ENCODE measurements around the gene CANT1. TPM values are rescaled to one million over a fixed set of nuclear protein-coding genes. Genes with fewer than 3 reads are reported as not detected.

The CANT1 gene
- total RNA-seq, 1 experiment from 2014 or later: 34.1 TPM

DNA sequence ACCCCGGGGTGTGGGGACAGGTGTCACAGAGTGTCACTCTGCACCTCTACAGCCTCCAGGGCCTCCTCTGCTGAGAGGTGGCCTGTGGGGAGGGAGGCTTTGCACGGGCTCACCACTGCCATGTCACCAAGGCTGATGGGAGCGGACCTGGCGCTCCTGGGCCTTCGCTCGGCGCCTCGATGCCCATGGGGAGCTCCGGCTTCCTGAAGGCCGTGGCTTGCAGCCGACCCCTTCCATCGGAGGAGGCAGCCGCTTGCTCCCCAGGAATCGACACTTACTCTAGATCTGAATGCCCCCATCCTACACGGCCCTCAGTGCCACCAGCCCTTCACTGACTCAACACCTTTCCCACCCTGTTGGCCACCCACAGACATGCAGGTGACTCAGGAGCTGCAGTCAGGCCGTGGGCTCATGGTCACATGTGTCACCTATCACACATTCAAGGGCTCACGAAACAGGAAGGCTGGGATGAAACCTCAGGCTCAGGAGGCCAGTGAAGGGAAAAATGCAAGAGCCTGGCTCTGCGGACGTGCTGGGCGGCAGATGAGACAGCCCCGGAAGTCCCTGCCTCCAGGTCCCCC, 41.7 kb downstream of the CANT1 start:
- ATAC-seq: no peak
- POLR2A ChIA-PET: no interaction called here
- Mint-ChIP-seq H3K9me3 (no peaks in the 10 kb centered on the region), H3K36me3 (peaks cover 4% of the 10 kb centered on the region; the same call in 1 of the 2 replicates), H3K27me3 (ENCODE audit: low read depth) (no peaks in the 10 kb centered on the region; the same call in 1 of the 2 replicates), H3K4me1 (peaks cover 12% of the 10 kb centered on the region), H3K27ac (no peak overlapping the region), H3K4me3 (no peak overlapping the region)
- TF ChIP-seq KAT7 (CRISPR knock-in tag; IDR thresholded peaks at IDR 0.05; ENCODE audit: borderline replicate concordance) (no peak), FOXP1 (CRISPR knock-in tag; IDR thresholded peaks at IDR 0.05; ENCODE audit: borderline replicate concordance) (no peak), ZNF219 (CRISPR knock-in tag; IDR thresholded peaks at IDR 0.05; ENCODE audit: borderline replicate concordance) (no peak), TEAD4 (CRISPR knock-in tag; IDR thresholded peaks at IDR 0.05) (no peak), NR3C1 (CRISPR knock-in tag; conservative IDR thresholded peaks at IDR 0.05; ENCODE audit: low read depth) (no peak)
- TF ChIP-seq, protein P1, sequence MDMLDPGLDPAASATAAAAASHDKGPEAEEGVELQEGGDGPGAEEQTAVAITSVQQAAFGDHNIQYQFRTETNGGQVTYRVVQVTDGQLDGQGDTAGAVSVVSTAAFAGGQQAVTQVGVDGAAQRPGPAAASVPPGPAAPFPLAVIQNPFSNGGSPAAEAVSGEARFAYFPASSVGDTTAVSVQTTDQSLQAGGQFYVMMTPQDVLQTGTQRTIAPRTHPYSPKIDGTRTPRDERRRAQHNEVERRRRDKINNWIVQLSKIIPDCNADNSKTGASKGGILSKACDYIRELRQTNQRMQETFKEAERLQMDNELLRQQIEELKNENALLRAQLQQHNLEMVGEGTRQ (CRISPR knock-in tag; IDR thresholded peaks at IDR 0.05): no peak
- TF ChIP-seq, protein P2, sequence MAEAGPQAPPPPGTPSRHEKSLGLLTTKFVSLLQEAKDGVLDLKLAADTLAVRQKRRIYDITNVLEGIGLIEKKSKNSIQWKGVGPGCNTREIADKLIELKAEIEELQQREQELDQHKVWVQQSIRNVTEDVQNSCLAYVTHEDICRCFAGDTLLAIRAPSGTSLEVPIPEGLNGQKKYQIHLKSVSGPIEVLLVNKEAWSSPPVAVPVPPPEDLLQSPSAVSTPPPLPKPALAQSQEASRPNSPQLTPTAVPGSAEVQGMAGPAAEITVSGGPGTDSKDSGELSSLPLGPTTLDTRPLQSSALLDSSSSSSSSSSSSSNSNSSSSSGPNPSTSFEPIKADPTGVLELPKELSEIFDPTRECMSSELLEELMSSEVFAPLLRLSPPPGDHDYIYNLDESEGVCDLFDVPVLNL (CRISPR knock-in tag; IDR thresholded peaks at IDR 0.05; ENCODE audit: borderline replicate concordance, low read depth): no peak
- TF ChIP-seq, protein P3, sequence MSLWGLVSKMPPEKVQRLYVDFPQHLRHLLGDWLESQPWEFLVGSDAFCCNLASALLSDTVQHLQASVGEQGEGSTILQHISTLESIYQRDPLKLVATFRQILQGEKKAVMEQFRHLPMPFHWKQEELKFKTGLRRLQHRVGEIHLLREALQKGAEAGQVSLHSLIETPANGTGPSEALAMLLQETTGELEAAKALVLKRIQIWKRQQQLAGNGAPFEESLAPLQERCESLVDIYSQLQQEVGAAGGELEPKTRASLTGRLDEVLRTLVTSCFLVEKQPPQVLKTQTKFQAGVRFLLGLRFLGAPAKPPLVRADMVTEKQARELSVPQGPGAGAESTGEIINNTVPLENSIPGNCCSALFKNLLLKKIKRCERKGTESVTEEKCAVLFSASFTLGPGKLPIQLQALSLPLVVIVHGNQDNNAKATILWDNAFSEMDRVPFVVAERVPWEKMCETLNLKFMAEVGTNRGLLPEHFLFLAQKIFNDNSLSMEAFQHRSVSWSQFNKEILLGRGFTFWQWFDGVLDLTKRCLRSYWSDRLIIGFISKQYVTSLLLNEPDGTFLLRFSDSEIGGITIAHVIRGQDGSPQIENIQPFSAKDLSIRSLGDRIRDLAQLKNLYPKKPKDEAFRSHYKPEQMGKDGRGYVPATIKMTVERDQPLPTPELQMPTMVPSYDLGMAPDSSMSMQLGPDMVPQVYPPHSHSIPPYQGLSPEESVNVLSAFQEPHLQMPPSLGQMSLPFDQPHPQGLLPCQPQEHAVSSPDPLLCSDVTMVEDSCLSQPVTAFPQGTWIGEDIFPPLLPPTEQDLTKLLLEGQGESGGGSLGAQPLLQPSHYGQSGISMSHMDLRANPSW (CRISPR knock-in tag; conservative IDR thresholded peaks at IDR 0.05; ENCODE audit: low read depth): no peak
- TF ChIP-seq, protein P4, sequence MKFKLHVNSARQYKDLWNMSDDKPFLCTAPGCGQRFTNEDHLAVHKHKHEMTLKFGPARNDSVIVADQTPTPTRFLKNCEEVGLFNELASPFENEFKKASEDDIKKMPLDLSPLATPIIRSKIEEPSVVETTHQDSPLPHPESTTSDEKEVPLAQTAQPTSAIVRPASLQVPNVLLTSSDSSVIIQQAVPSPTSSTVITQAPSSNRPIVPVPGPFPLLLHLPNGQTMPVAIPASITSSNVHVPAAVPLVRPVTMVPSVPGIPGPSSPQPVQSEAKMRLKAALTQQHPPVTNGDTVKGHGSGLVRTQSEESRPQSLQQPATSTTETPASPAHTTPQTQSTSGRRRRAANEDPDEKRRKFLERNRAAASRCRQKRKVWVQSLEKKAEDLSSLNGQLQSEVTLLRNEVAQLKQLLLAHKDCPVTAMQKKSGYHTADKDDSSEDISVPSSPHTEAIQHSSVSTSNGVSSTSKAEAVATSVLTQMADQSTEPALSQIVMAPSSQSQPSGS (CRISPR knock-in tag; IDR thresholded peaks at IDR 0.05; ENCODE audit: borderline replicate concordance, low read depth): no peak
- CTCF ChIA-PET: interaction anchor here (1.8 kb wide), 1 partner anchor 59 kb away, joined by 4 read pairs; no protein-coding TSS in a partner anchor
- DNase-seq (ENCODE audit: low spot score): no peak

DNA sequence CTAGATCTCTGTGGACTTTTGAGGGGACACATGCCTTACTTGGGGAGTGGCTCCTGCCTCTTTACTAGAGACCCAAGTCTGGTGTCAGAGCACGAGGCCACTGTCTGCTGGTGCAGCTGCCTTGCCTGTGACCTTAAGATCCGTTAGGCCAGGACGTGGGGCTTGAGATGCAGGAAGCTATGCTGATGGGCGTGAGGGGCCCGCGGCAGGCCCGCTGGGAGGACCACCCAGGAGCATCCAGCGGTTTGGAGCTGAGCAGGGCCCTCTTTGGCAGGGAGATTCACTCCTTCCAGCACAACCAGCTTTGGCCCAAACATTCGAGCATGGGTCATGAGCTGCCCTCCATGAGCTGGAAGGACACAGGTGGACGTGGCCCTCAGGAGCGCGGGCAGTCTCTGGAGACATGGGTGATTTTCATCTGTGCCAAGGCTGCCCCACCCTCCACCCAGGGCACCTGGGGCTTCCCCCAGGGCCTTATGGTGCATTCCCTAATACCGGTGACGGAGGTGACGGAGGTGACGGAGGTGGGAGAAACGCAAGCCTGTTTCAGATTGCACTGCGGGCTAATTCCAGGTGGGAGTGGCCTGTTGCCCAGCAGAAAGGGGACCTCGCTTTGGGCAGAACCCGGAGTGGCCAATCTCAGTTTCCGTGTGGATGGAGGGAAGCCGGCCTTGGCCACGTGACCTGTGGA, 42.5 kb downstream of the CANT1 start:
- TF ChIP-seq JUN (CRISPR knock-in tag; IDR thresholded peaks at IDR 0.05): no peak
- TF ChIP-seq, protein P5, sequence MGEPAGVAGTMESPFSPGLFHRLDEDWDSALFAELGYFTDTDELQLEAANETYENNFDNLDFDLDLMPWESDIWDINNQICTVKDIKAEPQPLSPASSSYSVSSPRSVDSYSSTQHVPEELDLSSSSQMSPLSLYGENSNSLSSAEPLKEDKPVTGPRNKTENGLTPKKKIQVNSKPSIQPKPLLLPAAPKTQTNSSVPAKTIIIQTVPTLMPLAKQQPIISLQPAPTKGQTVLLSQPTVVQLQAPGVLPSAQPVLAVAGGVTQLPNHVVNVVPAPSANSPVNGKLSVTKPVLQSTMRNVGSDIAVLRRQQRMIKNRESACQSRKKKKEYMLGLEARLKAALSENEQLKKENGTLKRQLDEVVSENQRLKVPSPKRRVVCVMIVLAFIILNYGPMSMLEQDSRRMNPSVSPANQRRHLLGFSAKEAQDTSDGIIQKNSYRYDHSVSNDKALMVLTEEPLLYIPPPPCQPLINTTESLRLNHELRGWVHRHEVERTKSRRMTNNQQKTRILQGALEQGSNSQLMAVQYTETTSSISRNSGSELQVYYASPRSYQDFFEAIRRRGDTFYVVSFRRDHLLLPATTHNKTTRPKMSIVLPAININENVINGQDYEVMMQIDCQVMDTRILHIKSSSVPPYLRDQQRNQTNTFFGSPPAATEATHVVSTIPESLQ (CRISPR knock-in tag; IDR thresholded peaks at IDR 0.05): no peak
- no peak for TF ChIP-seq ATF1 (CRISPR knock-in tag; IDR thresholded peaks at IDR 0.05)
- TF ChIP-seq FOXP1 (CRISPR knock-in tag; IDR thresholded peaks at IDR 0.05; ENCODE audit: borderline replicate concordance): no peak
- no peak for TF ChIP-seq MYBL2 (CRISPR knock-in tag; IDR thresholded peaks at IDR 0.05)
- no peak for TF ChIP-seq KAT7 (CRISPR knock-in tag; IDR thresholded peaks at IDR 0.05; ENCODE audit: borderline replicate concordance)
- TF ChIP-seq OVOL2 (CRISPR knock-in tag; IDR thresholded peaks at IDR 0.05; ENCODE audit: borderline replicate concordance): no peak
- TF ChIP-seq, protein P6, sequence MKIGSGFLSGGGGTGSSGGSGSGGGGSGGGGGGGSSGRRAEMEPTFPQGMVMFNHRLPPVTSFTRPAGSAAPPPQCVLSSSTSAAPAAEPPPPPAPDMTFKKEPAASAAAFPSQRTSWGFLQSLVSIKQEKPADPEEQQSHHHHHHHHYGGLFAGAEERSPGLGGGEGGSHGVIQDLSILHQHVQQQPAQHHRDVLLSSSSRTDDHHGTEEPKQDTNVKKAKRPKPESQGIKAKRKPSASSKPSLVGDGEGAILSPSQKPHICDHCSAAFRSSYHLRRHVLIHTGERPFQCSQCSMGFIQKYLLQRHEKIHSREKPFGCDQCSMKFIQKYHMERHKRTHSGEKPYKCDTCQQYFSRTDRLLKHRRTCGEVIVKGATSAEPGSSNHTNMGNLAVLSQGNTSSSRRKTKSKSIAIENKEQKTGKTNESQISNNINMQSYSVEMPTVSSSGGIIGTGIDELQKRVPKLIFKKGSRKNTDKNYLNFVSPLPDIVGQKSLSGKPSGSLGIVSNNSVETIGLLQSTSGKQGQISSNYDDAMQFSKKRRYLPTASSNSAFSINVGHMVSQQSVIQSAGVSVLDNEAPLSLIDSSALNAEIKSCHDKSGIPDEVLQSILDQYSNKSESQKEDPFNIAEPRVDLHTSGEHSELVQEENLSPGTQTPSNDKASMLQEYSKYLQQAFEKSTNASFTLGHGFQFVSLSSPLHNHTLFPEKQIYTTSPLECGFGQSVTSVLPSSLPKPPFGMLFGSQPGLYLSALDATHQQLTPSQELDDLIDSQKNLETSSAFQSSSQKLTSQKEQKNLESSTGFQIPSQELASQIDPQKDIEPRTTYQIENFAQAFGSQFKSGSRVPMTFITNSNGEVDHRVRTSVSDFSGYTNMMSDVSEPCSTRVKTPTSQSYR (CRISPR knock-in tag; IDR thresholded peaks at IDR 0.05): no peak
- ChIA-PET CTCF (interaction anchor here (0.6 to 1.8 kb wide), 5 partner anchors 10 to 101 kb away, joined by 3 to 10 read pairs (median 4); no protein-coding TSS in a partner anchor), POLR2A (no interaction called here)
- Mint-ChIP-seq H3K9me3 (no peaks in the 10 kb centered on the region), H3K27ac (no peak overlapping the region), H3K36me3 (peaks cover 4% of the 10 kb centered on the region; the same call in 1 of the 2 replicates), H3K27me3 (ENCODE audit: low read depth) (no peaks in the 10 kb centered on the region; the same call in 1 of the 2 replicates), H3K4me1 (peaks cover 8% of the 10 kb centered on the region), H3K4me3 (no peak overlapping the region)
- ATAC-seq (no peak), DNase-seq (ENCODE audit: low spot score) (no peak)
